Measurements from ENCODE around the gene ZNF317. TPM values are rescaled to one million over a fixed set of nuclear protein-coding genes. Genes with fewer than 3 reads are reported as not detected.

The ZNF317 gene
- total RNA-seq, 4 donors from 2014 or later, result 9.1 to 15.0 (median 12.2) TPM

GRCh38 chr19:9149997-9150396, 9.8 kb downstream of the ZNF317 start:
- Histone ChIP-seq H3K4me1 (peaks cover 0 to 4% of the 10 kb centered on the region in 2 donors), H3K4me3 (no peak overlapping the region), H3K36me3 (peaks cover 0 to 27% of the 10 kb centered on the region in 2 donors), H3K27ac (no peak overlapping the region), H3K9me3 (peaks cover 0 to 9% (median 3%) of the 10 kb centered on the region in 3 donors), H3K27me3 (no peaks in the 10 kb centered on the region)
- ATAC-seq (no peak), DNase-seq (no peak)
- no peak for TF ChIP-seq POLR2A (IDR thresholded peaks at IDR 0.05)
- TF ChIP-seq CTCF (IDR thresholded peaks at IDR 0.05 in 4 of 5, conservative IDR thresholded peaks at IDR 0.05 in 1 of 5), result no peak
- intact Hi-C loops (cut with DNase I; ENCODE audit: low total_unique reads), result loop anchor here (10.0 kb wide), 2 partner anchors 285 to 475 kb away; partner anchors contain the start of genes ZNF266 and ZNF561
- in situ Hi-C loops (cut with MboI; ENCODE audit: low sequenced_read_pairs in 4 of 4), result loop anchor here in 1 of 4 donors (25.0 kb wide), 1 partner anchor 287 kb away; the partner anchor contains the start of gene ZNF266

GRCh38 chr19:9150650-9151049, 10.5 kb downstream of the ZNF317 start:
- peaks cover 0 to 4% of the 10 kb centered on the region in 2 donors for H3K4me1 ChIP-seq
- no peak overlapping the region for H3K27ac ChIP-seq
- DNase-seq (no peak), ATAC-seq (no peak)
- H3K9me3 ChIP-seq, result peaks cover 0 to 4% (median 0%) of the 10 kb centered on the region in 3 donors
- in situ Hi-C loops (cut with MboI; ENCODE audit: low sequenced_read_pairs in 4 of 4) (no loop called here), intact Hi-C loops (cut with DNase I; ENCODE audit: low total_unique reads) (no loop called here)
- no peak overlapping the region for H3K4me3 ChIP-seq
- TF ChIP-seq CTCF (IDR thresholded peaks at IDR 0.05 in 4 of 5, conservative IDR thresholded peaks at IDR 0.05 in 1 of 5) (no peak), POLR2A (IDR thresholded peaks at IDR 0.05) (no peak)
- peaks cover 0 to 27% of the 10 kb centered on the region in 2 donors for H3K36me3 ChIP-seq
- H3K27me3 ChIP-seq, result no peaks in the 10 kb centered on the region

GRCh38 chr19:9151367-9151766, 11.2 kb downstream of the ZNF317 start:
- Histone ChIP-seq H3K27me3 (no peaks in the 10 kb centered on the region), H3K4me1 (peaks cover 0 to 4% of the 10 kb centered on the region in 2 donors), H3K4me3 (no peak overlapping the region), H3K36me3 (peaks cover 0 to 30% of the 10 kb centered on the region in 2 donors), H3K9me3 (no peaks in the 10 kb centered on the region), H3K27ac (no peak overlapping the region)
- in situ Hi-C loops (cut with MboI; ENCODE audit: low sequenced_read_pairs in 4 of 4) (no loop called here), intact Hi-C loops (cut with DNase I; ENCODE audit: low total_unique reads) (no loop called here)
- TF ChIP-seq CTCF (IDR thresholded peaks at IDR 0.05 in 4 of 5, conservative IDR thresholded peaks at IDR 0.05 in 1 of 5) (no peak), POLR2A (IDR thresholded peaks at IDR 0.05) (no peak)
- DNase-seq (no peak), ATAC-seq (no peak)

GRCh38 chr19:9155591-9155990, 15.4 kb downstream of the ZNF317 start:
- in situ Hi-C loops (cut with MboI; ENCODE audit: low sequenced_read_pairs in 4 of 4), result no loop called here
- no peak overlapping the region for H3K27ac ChIP-seq
- H3K4me3 ChIP-seq, result no peak overlapping the region
- no peak for TF ChIP-seq POLR2A (IDR thresholded peaks at IDR 0.05)
- no peak for TF ChIP-seq CTCF (IDR thresholded peaks at IDR 0.05 in 4 of 5, conservative IDR thresholded peaks at IDR 0.05 in 1 of 5)
- DNase-seq (no peak), ATAC-seq (no peak)
- no peaks in the 10 kb centered on the region for H3K9me3 ChIP-seq
- no peaks in the 10 kb centered on the region for H3K4me1 ChIP-seq
- H3K27me3 ChIP-seq, result no peaks in the 10 kb centered on the region
- peaks cover 20 to 66% of the 10 kb centered on the region in 2 donors for H3K36me3 ChIP-seq
- intact Hi-C loops (cut with DNase I; ENCODE audit: low total_unique reads), result no loop called here

- Histone ChIP-seq H3K36me3 (peaks cover 26 to 73% of the 10 kb centered on the region in 2 donors), H3K9me3 (no peaks in the 10 kb centered on the region), H3K4me1 (no peaks in the 10 kb centered on the region), H3K27me3 (no peaks in the 10 kb centered on the region), H3K27ac (no peak overlapping the region), H3K4me3 (no peak overlapping the region)
- in situ Hi-C loops (cut with MboI; ENCODE audit: low sequenced_read_pairs in 4 of 4) (no loop called here), intact Hi-C loops (cut with DNase I; ENCODE audit: low total_unique reads) (no loop called here)
- no peak for ATAC-seq
- no peak for DNase-seq
- TF ChIP-seq CTCF (IDR thresholded peaks at IDR 0.05 in 4 of 5, conservative IDR thresholded peaks at IDR 0.05 in 1 of 5) (no peak), POLR2A (IDR thresholded peaks at IDR 0.05) (no peak)
Observed at GRCh38 chr19:9156304-9156703, 16.1 kb downstream of the ZNF317 start.

Measured in gastrocnemius medialis (tissue), 4 donors.